Measurements from ENCODE around the gene SPTBN5.

Gene SPTBN5

GRCh38 chr15:41856716-41857115 lies 37.1 kb downstream of the SPTBN5 start:
- Histone ChIP-seq H3K79me2 (ENCODE audit: control insufficient read depth, low read length) (no peaks in the 10 kb centered on the region), H3K36me3 (ENCODE audit: control insufficient read depth, low read length) (no peaks in the 10 kb centered on the region), H3K4me3 (ENCODE audit: low read length) (no peak overlapping the region), H3K27me3 (ENCODE audit: control insufficient read depth, low read length) (no peaks in the 10 kb centered on the region), H3K4me1 (ENCODE audit: control insufficient read depth, low read length) (no peaks in the 10 kb centered on the region), H3K4me2 (ENCODE audit: low read length) (no peak overlapping the region), H3K9me3 (ENCODE audit: control insufficient read depth, insufficient read depth, low read length) (no peaks in the 10 kb centered on the region), H3K9me2 (replicated peaks; ENCODE audit: control insufficient read depth, low read length) (no peaks in the 10 kb centered on the region), H4K20me1 (ENCODE audit: control insufficient read depth, insufficient read depth, low read depth, low read length) (no peaks in the 10 kb centered on the region), H3F3A (ENCODE audit: control insufficient read depth, insufficient read depth) (no peaks in the 10 kb centered on the region), H3K27ac (ENCODE audit: low read depth, low read length) (no peak overlapping the region)
- no peak for TF ChIP-seq CTCF (IDR thresholded peaks at IDR 0.05; ENCODE audit: low read depth, low read length, poor library complexity, severe bottlenecking)
- TF ChIP-seq EZH2phosphoT487 (IDR thresholded peaks at IDR 0.05; ENCODE audit: borderline replicate concordance, low read length): no peak

DNA sequence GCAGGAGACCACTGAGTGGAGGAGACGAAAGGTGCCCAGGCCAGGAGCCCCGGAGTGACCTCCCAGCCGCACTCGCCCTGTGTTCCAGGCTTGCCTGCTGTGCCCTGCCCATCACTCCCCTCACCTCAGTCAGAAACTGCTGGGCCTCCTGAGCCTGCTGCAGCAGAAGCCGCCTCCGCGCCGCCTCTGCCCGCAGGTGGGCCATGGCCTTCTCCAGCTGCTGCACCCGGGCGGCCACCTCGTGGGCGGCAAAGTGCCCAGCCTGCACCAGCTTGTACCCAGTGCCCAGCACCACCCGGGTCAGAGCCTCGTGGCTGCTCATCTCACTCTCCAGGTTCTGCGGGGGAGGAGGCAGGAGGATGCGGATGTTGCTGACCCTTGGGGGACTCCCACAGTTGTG lies 37.6 kb downstream of the SPTBN5 start:
- H3K9me3 ChIP-seq (ENCODE audit: control insufficient read depth, insufficient read depth, low read length): no peaks in the 10 kb centered on the region
- H3K27me3 ChIP-seq (ENCODE audit: control insufficient read depth, low read length): no peaks in the 10 kb centered on the region
- H3K4me2 ChIP-seq (ENCODE audit: low read length): no peak overlapping the region
- H3F3A ChIP-seq (ENCODE audit: control insufficient read depth, insufficient read depth): no peaks in the 10 kb centered on the region
- H4K20me1 ChIP-seq (ENCODE audit: control insufficient read depth, insufficient read depth, low read depth, low read length): no peaks in the 10 kb centered on the region
- no peak overlapping the region for H3K4me3 ChIP-seq (ENCODE audit: low read length)
- no peaks in the 10 kb centered on the region for H3K4me1 ChIP-seq (ENCODE audit: control insufficient read depth, low read length)
- TF ChIP-seq CTCF (IDR thresholded peaks at IDR 0.05; ENCODE audit: low read depth, low read length, poor library complexity, severe bottlenecking) (no peak), EZH2phosphoT487 (IDR thresholded peaks at IDR 0.05; ENCODE audit: borderline replicate concordance, low read length) (no peak)
- no peaks in the 10 kb centered on the region for H3K9me2 ChIP-seq (replicated peaks; ENCODE audit: control insufficient read depth, low read length)
- no peaks in the 10 kb centered on the region for H3K36me3 ChIP-seq (ENCODE audit: control insufficient read depth, low read length)
- no peak overlapping the region for H3K27ac ChIP-seq (ENCODE audit: low read depth, low read length)
- H3K79me2 ChIP-seq (ENCODE audit: control insufficient read depth, low read length): no peaks in the 10 kb centered on the region

GRCh38 chr15:41855261-41855961 lies 38.4 kb downstream of the SPTBN5 start:
- Histone ChIP-seq H3K9me2 (replicated peaks; ENCODE audit: control insufficient read depth, low read length) (no peaks in the 10 kb centered on the region), H3F3A (ENCODE audit: control insufficient read depth, insufficient read depth) (no peaks in the 10 kb centered on the region), H3K9me3 (ENCODE audit: control insufficient read depth, insufficient read depth, low read length) (no peaks in the 10 kb centered on the region), H3K4me2 (ENCODE audit: low read length) (no peak overlapping the region), H3K27ac (ENCODE audit: low read depth, low read length) (no peak overlapping the region), H3K36me3 (ENCODE audit: control insufficient read depth, low read length) (no peaks in the 10 kb centered on the region), H3K4me3 (ENCODE audit: low read length) (no peak overlapping the region), H3K27me3 (ENCODE audit: control insufficient read depth, low read length) (no peaks in the 10 kb centered on the region), H4K20me1 (ENCODE audit: control insufficient read depth, insufficient read depth, low read depth, low read length) (no peaks in the 10 kb centered on the region), H3K79me2 (ENCODE audit: control insufficient read depth, low read length) (no peaks in the 10 kb centered on the region), H3K4me1 (ENCODE audit: control insufficient read depth, low read length) (no peaks in the 10 kb centered on the region)
- no peak for TF ChIP-seq EZH2phosphoT487 (IDR thresholded peaks at IDR 0.05; ENCODE audit: borderline replicate concordance, low read length)
- no peak for TF ChIP-seq CTCF (IDR thresholded peaks at IDR 0.05; ENCODE audit: low read depth, low read length, poor library complexity, severe bottlenecking)

Measured in DOHH2 (cell line).